ENCODE results near the gene MORF4L2.
"Not testable (repeated sequence)": the region's sequence is repeated elsewhere in the genome, so short reads cannot be mapped to it uniquely, and the experiment has no call there.

The MORF4L2 gene

GRCh38 chrX:103666202-103667107, 20.0 kb downstream of the MORF4L2 start:
- Histone ChIP-seq H3K9me3 (ENCODE audit: low read length) (no peaks in the 10 kb centered on the region), H3K4me1 (ENCODE audit: insufficient read depth, low read length, severe bottlenecking) (no peaks in the 10 kb centered on the region), H3K4me3 (ENCODE audit: low read depth, low read length, poor library complexity, severe bottlenecking) (no peak overlapping the region), H4K20me1 (ENCODE audit: insufficient read depth, low read length) (no peaks in the 10 kb centered on the region), H3K79me2 (ENCODE audit: insufficient read depth, low read length) (no peaks in the 10 kb centered on the region), H2AFZ (ENCODE audit: low read length) (no peak overlapping the region), H3K4me2 (ENCODE audit: low read length) (no peak overlapping the region), H3K9me2 (ENCODE audit: low read depth, low read length) (no peaks in the 10 kb centered on the region), H3K27me3 (ENCODE audit: insufficient read depth, low read length) (no peaks in the 10 kb centered on the region), H3K36me3 (ENCODE audit: insufficient read depth, low read length) (no peaks in the 10 kb centered on the region), H3K9ac (ENCODE audit: low read length) (no peak overlapping the region), H3K27ac (ENCODE audit: low read depth, low read length, poor library complexity, severe bottlenecking) (no peak overlapping the region), H3F3A (ENCODE audit: insufficient read depth, low read length) (no peaks in the 10 kb centered on the region)
- no peak for TF ChIP-seq EZH2 (IDR thresholded peaks at IDR 0.05; ENCODE audit: borderline replicate concordance, low read length)
- no peak for TF ChIP-seq CTCF (IDR thresholded peaks at IDR 0.05; ENCODE audit: low read length)

GRCh38 chrX:103663981-103664762, 22.3 kb downstream of the MORF4L2 start:
- H3K36me3 ChIP-seq (ENCODE audit: insufficient read depth, low read length) = no peaks in the 10 kb centered on the region
- H3K9ac ChIP-seq (ENCODE audit: low read length) = no peak overlapping the region
- H3K27ac ChIP-seq (ENCODE audit: low read depth, low read length, poor library complexity, severe bottlenecking) = no peak overlapping the region
- TF ChIP-seq CTCF (IDR thresholded peaks at IDR 0.05; ENCODE audit: low read length) (no peak), EZH2 (IDR thresholded peaks at IDR 0.05; ENCODE audit: borderline replicate concordance, low read length) (no peak)
- no peaks in the 10 kb centered on the region for H3K9me2 ChIP-seq (ENCODE audit: low read depth, low read length)
- no peaks in the 10 kb centered on the region for H3K27me3 ChIP-seq (ENCODE audit: insufficient read depth, low read length)
- no peak overlapping the region for H2AFZ ChIP-seq (ENCODE audit: low read length)
- H3K4me2 ChIP-seq (ENCODE audit: low read length) = no peak overlapping the region
- H3K4me3 ChIP-seq (ENCODE audit: low read depth, low read length, poor library complexity, severe bottlenecking) = no peak overlapping the region
- H4K20me1 ChIP-seq (ENCODE audit: insufficient read depth, low read length) = no peaks in the 10 kb centered on the region
- no peaks in the 10 kb centered on the region for H3K79me2 ChIP-seq (ENCODE audit: insufficient read depth, low read length)
- no peaks in the 10 kb centered on the region for H3K9me3 ChIP-seq (ENCODE audit: low read length)
- no peaks in the 10 kb centered on the region for H3F3A ChIP-seq (ENCODE audit: insufficient read depth, low read length)
- no peaks in the 10 kb centered on the region for H3K4me1 ChIP-seq (ENCODE audit: insufficient read depth, low read length, severe bottlenecking)

GRCh38 chrX:103659460-103659859, 27.0 kb downstream of the MORF4L2 start:
- H2AFZ ChIP-seq (ENCODE audit: low read length); H3K36me3 ChIP-seq (ENCODE audit: insufficient read depth, low read length); H3K4me2 ChIP-seq (ENCODE audit: low read length); H3K4me3 ChIP-seq (ENCODE audit: low read depth, low read length, poor library complexity, severe bottlenecking); H3K27ac ChIP-seq (ENCODE audit: low read depth, low read length, poor library complexity, severe bottlenecking); H4K20me1 ChIP-seq (ENCODE audit: insufficient read depth, low read length); H3K9me2 ChIP-seq (ENCODE audit: low read depth, low read length); H3F3A ChIP-seq (ENCODE audit: insufficient read depth, low read length); H3K27me3 ChIP-seq (ENCODE audit: insufficient read depth, low read length); H3K9me3 ChIP-seq (ENCODE audit: low read length); H3K4me1 ChIP-seq (ENCODE audit: insufficient read depth, low read length, severe bottlenecking); H3K9ac ChIP-seq (ENCODE audit: low read length); H3K79me2 ChIP-seq (ENCODE audit: insufficient read depth, low read length): not testable (repeated sequence)
